NCI-H748 (cell line): ENCODE measurements around the gene PMFBP1.

Experiments
- DNase-seq: peaks from one replicate; lab custom pipeline; 2025; ENCODE audit not compliant: unreplicated experiment; lab: John Stamatoyannopoulos, UW

PMFBP1 gene

GRCh38 chr16:72172105-72173034, at the start of gene PMFBP1:
PMFBP1 (minus strand) TSS chr16:72172155; CDS start chr16:72171208, 947 bp downstream.
- DNase-seq, result peak; percentile 57

GRCh38 chr16:72221630-72222024, 49.7 kb upstream of the PMFBP1 start:
- no peak for DNase-seq

- DNase-seq, result no peak
These were observed 49.1 kb upstream of the PMFBP1 start for GRCh38 chr16:72220875-72221629.

- DNase-seq, result no peak
These were observed 47.3 kb upstream of the PMFBP1 start for GRCh38 chr16:72219282-72219681.

GRCh38 chr16:72216767-72217166, 44.8 kb upstream of the PMFBP1 start:
- no peak for DNase-seq

- DNase-seq, result no peak
These were observed 42.9 kb upstream of the PMFBP1 start for GRCh38 chr16:72214821-72215220.

- no peak for DNase-seq
These were observed 39.2 kb upstream of the PMFBP1 start for GRCh38 chr16:72211110-72211509.

GRCh38 chr16:72210555-72210954, 38.6 kb upstream of the PMFBP1 start:
- no peak for DNase-seq

GRCh38 chr16:72210072-72210471, 38.1 kb upstream of the PMFBP1 start:
- DNase-seq, result no peak

- no peak for DNase-seq
These were observed 34.3 kb upstream of the PMFBP1 start for GRCh38 chr16:72206299-72206698.

- no peak for DNase-seq
These were observed 31.4 kb upstream of the PMFBP1 start for GRCh38 chr16:72203401-72203800.

GRCh38 chr16:72202014-72202413, 30.1 kb upstream of the PMFBP1 start:
- DNase-seq, result no peak

GRCh38 chr16:72201387-72201786, 29.4 kb upstream of the PMFBP1 start:
- DNase-seq, result no peak

GRCh38 chr16:72199761-72200337, 27.9 kb upstream of the PMFBP1 start:
- DNase-seq, result no peak

- no peak for DNase-seq
These were observed 26.8 kb upstream of the PMFBP1 start for GRCh38 chr16:72198771-72199201.

GRCh38 chr16:72198021-72198711, 26.2 kb upstream of the PMFBP1 start:
- DNase-seq, result peak; percentile 64

- DNase-seq, result no peak
These were observed 25.6 kb upstream of the PMFBP1 start for GRCh38 chr16:72197545-72197944.

- DNase-seq, result no peak
These were observed 23.7 kb upstream of the PMFBP1 start for GRCh38 chr16:72195609-72196008.

- no peak for DNase-seq
These were observed 19.6 kb upstream of the PMFBP1 start for GRCh38 chr16:72191551-72191950.

GRCh38 chr16:72189865-72190371, 18.0 kb upstream of the PMFBP1 start:
- no peak for DNase-seq

- DNase-seq, result no peak
These were observed 16.6 kb upstream of the PMFBP1 start for GRCh38 chr16:72188541-72188940.
